GM10847 (cell line): ENCODE measurements around the gene UQCR11.
A peak's percentile ranks its signal among the peaks of the same experiment; 100 is the strongest.

Experiments
- POLR2A ChIP-seq: IDR thresholded peaks from 2 replicates; pipeline ENCODE4 v1.6.1; 2011; ENCODE audit not compliant: insufficient read length; ENCODE audit errors: extremely low read depth

Gene UQCR11

GRCh38 chr19:1605236-1606137, at the start of gene UQCR11:
TSS of gene UQCR11 (minus strand) at chr19:1605462. CDS start at chr19:1605409, 53 bp downstream.
- TF ChIP-seq POLR2A, result peak; percentile 32

DNA sequence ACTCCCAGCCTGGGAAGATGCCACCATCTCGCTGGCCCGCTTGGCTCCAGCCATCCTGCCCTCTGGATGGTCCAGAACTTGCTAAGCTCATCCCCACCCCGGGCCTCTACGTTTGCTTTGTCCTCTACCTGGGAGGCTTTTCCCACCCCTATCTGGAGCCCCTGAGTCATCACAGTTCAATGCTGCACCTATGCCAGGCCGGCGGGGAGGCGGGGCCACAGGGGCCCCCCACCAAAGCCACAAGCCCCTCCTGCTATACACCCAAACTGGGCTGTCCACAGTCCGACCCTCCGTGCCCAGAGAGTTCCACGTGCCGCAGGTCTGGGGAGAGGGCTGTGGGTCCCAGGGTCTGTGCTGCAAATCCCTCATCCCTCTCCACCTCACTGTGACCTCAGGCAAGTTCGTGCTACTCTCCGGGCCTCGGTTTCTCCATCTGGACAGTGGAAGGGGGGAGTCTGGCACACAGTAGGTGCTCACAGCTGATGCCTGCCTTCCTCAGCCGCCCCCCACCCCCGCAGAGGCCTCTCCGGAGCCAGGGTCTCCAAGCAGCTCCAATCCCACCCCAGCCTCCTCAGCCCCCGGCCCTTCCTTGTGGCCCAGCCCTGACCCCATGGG, 49.0 kb upstream of the UQCR11 start:
- TF ChIP-seq POLR2A, result no peak

GRCh38 chr19:1653300-1653628, 48.0 kb upstream of the UQCR11 start:
- TF ChIP-seq POLR2A, result no peak

GRCh38 chr19:1652471-1653299, 47.4 kb upstream of the UQCR11 start, which contains the start of gene TCF3:
TSS of gene TCF3 (minus strand) at chr19:1652615. CDS start at chr19:1650248, 2,367 bp downstream.
- TF ChIP-seq POLR2A, result peak; percentile 52

DNA sequence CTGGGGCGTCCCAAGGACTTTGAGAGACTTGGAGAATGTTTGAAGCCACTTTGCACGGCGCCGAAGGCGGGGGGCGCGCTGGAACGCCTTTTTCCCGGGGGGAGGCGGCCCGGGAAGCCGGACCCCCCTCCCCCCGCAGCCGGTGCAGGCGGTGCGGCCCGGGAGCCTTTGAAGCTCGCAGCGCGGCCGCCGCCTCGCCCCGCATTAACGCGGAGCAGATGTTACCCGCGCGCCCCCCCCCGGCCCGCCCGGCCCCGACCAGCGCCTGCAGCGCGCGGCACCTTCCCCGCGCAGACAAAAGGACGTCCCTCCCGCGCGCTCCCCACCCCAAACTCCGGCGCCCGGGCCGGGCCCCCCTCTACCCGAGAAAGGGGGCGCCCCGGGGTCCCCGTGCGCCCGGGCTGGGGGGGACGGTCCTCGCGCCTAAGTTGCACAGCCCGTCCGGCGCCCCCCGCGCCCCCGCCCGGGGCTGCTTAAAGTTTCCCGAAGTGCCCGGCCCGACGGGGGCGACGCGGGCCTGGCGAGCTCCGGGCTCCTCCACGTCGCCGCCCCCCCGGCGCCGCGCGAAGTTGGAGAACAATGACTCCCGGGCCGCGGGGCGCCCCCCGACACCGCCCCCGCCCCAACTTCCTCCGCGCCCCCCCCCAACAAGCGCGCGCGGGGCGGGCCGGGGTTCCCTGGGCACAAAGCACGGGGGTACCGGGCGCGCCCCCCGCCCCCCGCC, 46.5 kb upstream of the UQCR11 start:
- TF ChIP-seq POLR2A, result peak; percentile 8

GRCh38 chr19:1650650-1651567, 45.6 kb upstream of the UQCR11 start:
- TF ChIP-seq POLR2A, result no peak

- TF ChIP-seq POLR2A, result no peak
Observed at GRCh38 chr19:1649706-1650649, 44.7 kb upstream of the UQCR11 start.

DNA sequence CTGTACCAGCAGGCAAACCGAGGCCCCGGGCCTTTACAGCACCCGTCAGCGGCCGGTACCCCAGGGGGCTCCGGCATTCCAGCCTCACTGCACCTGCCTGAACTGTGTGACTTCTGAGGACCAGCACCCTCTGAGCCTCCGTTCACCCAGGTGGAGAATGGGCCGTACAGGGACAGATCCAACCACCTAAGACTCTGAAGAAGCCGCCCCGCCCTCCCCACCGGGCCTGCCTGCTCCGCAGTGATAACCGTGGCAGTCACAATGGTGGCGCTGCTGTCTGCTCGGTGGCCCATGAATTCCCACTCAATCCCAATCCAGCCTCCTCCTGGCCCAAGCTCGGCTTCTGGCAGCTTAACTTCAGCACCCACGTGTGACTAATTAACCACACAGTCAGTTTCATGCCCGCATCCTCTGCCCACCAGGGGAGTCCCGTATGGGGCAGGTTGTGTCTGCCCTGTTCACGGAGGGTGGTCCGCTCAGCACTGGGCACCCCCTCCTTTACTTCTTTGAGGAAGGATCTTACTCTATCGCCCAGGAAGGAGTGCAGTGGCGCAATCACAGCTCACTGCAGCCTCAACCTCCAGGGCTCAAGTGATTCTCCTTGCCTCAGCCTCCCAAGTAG, 43.8 kb upstream of the UQCR11 start:
- peak; percentile 10 for TF ChIP-seq POLR2A

DNA sequence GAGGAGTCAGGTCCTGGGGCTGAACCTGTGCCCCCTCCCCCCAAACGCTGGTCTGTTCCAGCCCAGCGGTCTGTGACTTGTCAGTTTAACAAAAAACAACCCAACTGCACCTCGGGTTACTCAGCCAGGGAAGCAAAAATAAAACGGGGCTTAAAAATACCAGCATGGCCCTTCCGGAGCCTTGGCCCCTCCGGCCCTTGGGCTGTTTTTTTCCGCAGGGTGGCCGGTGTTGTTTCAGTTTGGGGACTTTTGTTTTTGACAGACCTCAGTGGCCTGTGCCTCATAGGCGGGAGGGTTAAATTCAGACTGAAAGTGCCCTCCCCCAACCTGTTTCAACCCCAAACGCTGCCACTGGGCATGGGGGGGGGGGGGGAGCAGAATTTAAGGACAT, 43.2 kb upstream of the UQCR11 start:
- TF ChIP-seq POLR2A, result no peak

- TF ChIP-seq POLR2A, result no peak
Observed at GRCh38 chr19:1647501-1648458, 42.5 kb upstream of the UQCR11 start.
